ENCODE results near the gene ELP5.

The ELP5 gene

GRCh38 chr17:7290166-7290565 lies 38.2 kb downstream of the ELP5 start:
- DNase-seq, result no peak

DNA sequence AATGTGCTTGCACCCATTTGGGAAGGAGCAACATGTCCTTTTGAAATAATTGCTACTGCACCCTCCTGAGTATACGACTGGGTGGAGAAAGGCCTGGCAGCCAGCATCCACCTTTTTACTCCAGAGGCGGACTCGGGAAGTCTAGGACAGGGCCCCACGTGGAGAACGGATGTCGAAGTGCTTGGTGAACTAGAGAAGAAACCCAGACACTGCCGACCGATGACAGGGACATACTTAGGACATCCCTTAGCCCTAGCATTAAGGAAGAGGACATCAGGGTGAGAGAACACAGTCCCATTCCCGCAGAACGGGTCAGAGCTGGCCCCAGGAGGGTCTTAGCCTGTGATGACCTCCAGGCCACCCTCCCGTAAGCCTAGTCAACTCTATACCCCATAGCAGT lies 38.7 kb downstream of the ELP5 start:
- DNase-seq, result no peak

DNA sequence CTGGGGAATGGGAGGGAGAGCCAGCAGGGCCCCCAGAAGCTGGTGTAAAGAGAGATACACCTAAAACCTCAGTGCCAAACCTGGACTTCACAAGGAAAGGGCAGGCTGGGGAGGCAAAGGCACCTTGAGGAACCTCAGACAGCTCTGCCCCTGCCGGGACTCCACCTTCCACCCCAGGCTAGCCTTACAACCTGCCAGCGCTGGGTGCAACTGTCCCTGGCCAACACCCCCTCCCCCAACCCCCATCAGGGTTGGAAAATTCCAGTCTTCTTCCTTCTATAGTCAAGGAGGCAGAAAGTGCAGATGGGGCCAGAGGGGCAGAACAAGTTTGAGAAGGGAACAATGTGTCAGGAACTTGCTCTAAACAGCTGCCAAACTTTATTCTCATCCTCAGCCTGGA lies 40.2 kb downstream of the ELP5 start:
- DNase-seq, result no peak

DNA sequence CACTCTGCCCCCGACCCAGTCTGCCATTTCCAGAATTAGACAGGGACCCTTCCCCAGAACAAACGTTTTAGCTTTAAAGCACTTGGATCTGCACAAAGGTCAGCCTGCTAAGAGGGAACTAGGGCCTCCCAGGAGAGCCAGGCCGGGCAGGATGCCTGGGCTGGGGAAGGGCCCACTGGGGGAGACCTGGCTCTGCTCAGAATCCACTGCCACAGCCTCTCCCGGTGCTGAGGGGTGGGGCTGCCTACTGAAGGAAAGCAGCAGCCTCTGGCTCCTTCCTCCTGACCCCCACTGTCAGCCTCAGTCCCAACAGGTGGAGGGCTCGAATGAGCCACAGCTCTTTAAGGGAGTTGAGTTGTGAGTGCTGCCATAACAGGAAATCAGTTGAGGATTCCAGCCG lies 40.7 kb downstream of the ELP5 start:
- no peak for DNase-seq

DNA sequence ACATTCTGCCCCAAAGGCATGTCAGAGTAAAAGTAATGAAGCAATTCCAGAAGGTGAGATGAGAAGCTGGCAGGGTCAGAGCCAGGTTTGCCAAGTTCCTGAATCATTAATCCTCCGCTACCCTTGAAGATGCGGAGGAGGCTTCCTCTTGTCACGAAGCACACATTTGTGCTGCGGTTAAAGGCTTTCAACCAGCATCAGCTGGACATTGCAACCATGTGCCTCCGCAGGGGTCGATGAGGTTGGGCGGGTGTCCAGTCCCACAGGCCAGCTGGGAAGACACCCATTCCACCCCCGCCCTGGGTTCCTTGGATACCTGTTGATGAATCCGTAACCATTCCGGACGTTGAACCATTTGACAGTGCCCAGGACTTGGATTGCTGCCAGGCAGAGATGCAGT lies 41.1 kb downstream of the ELP5 start:
- no peak for DNase-seq

GRCh38 chr17:7293816-7294613 lies 42.0 kb downstream of the ELP5 start:
- no peak for DNase-seq

GRCh38 chr17:7294614-7295153 lies 42.7 kb downstream of the ELP5 start, which contains the start of gene YBX2:
Gene YBX2, minus strand, starts transcription at chr17:7294639. Its CDS starts 139 bp downstream, at chr17:7294500.
- DNase-seq, result peak; percentile 68

GRCh38 chr17:7295230-7296180 lies 43.5 kb downstream of the ELP5 start:
- no peak for DNase-seq

DNA sequence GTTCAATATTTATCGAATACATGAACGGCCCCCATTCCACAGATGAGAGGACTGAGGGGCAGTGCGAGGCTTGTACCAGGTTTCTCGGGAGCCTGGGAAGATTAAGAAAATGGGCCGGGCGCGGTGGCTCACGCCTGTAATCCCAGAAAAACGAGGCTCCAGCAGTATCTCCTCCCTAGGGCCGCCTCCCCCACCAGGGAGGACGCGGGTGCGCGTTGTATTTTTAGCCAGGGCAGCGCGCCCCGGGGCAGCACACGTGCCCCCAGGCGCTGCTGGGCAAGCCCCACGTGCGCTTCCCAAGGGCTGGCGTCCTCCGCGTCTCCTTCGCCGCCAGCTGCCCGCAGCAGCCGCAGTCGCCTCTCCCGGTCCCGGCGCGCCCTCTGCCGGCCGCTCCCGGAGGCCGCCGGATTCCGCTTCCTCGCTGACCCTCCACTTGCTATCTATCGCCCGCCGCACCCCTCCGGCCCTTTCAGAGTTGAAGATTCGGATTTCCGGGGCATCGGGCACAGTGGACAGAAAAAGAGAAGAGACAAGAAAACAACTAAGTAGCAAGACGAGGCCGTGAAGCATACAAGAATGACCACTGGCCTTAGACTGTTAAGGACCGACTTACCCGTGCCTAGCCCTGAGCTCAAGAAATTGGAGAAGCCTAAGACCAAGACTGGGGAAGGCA lies 44.3 kb downstream of the ELP5 start:
- DNase-seq, result peak; percentile 60

GRCh38 chr17:7304179-7304578 lies 52.2 kb downstream of the ELP5 start:
- no peak for DNase-seq

DNA sequence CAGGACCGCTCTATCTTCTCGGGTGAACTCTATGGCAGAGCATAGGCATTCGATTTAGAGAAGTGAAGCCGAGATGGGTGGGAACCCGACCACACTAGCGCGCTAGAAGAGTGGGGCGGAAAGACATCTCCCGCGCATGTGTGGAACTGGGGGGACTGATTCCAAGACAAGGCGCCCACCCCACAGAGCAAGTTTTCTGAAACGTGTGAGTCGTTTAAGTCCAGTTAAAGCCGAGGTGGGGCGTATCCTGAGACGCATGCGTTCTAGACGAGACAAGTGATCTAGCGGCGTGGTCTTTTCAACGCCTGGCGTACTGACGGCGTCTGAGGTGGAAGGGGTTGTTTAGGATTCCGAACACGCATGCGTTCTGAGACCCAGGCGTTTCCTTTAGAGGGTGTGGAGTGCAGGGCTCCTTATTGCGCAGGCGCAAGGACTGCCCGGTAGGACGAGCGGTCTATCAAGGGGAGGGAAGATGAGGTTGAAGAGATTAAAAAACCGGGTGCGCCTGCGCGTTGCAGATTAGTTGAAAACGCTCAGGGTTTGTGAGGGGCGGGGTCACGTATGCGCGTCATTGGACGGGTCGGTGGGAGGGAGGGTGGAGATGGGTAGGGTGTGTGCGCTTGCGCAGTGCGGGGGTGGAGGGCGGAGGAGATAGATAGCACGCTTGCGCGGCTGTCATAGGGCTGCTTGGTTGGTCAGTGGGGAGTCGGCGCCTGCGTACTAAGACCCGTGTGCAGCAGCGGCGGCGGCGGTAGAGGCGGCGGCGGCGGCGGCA lies 55.1 kb downstream of the ELP5 start, which contains the start of gene EIF5A:
Gene EIF5A, plus strand, starts transcription at position 718 of the 775 bp plus-strand sequence. CDS start 2,008 bp downstream, outside the sequence.
- DNase-seq, result peak; percentile 100

GRCh38 chr17:7307686-7308624 lies 55.9 kb downstream of the ELP5 start:
- peak; percentile 41 for DNase-seq

DNA sequence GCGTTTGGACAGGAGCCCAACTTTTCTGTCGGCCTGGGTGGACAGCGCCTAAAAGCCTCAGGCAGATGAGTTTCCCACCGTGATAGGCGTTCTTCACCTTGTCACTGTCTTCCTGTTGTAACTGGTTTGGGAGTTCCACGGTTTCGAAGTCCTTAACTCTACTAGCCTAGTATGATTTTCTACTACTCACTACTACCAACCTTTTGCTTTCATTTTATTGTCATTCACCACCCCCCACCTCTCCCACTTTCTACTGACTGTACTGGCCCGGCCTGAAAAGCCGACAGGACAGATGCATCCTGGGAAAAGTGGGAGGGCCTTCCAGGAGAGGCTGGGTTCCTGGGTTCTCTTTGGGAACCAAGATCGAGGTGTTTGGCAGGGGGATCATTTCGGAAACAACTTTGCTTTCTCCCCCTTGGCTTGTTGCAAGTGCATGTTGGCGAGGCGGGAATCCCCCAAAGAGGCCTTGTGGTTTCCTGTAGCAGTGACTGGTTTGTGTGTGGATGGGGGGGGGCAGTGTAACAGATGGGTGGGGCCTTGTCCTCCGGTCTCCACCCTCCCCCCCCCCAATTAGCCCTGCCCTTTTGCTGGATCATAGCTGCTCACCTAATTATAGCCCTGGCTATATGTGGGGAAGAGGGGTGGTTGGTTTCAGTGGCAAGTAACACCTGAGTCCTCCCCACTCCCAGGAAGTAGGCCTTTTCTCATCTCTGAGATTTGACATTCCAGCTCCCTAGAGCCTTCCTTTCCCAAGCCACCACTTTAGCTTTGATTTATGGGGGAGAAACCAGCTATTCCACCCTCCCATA lies 56.8 kb downstream of the ELP5 start:
- DNase-seq, result peak; percentile 87
